Dendritic cell treated with granulocyte-macrophage colony-stimulating factor and Interleukin-4, amounts not matched to agents 40 ng/mL and 50 ng/mL, for 4 days (primary cell): ENCODE results near the gene RHOT1.
A peak's percentile ranks its signal among the peaks of the same experiment; 100 is the strongest.
"Not testable (repeated sequence)": the region's sequence is repeated elsewhere in the genome, so short reads cannot be mapped to it uniquely, and the experiment has no call there.

Experiments
- H3K27ac Mint-ChIP-seq: one replicate; pipeline ENCODE4 v1.8.0; 2022; ENCODE audit warnings: mild to moderate bottlenecking, mixed read lengths
- H3K27me3 Mint-ChIP-seq: one replicate; pipeline ENCODE4 v1.8.0; 2022; ENCODE audit warnings: mild to moderate bottlenecking, mixed read lengths
- H3K36me3 Mint-ChIP-seq: one replicate; pipeline ENCODE4 v1.8.0; 2022; ENCODE audit warnings: low read depth, mixed read lengths
- H3K4me1 Mint-ChIP-seq: one replicate; pipeline ENCODE4 v1.8.0; 2022; ENCODE audit warnings: low read depth, mixed read lengths
- H3K4me3 Mint-ChIP-seq: one replicate; pipeline ENCODE4 v1.8.0; 2022; ENCODE audit warnings: mild to moderate bottlenecking, moderate library complexity, mixed read lengths
- H3K9me3 Mint-ChIP-seq: one replicate; pipeline ENCODE4 v1.8.0; 2022; ENCODE audit warnings: mixed read lengths
- intact Hi-C: fragments of 100-400 bp; cut with micrococcal nuclease; formaldehyde crosslinking; loops from one replicate; pipeline ENCODE4 v1.15.0; 2022

RHOT1 gene

DNA sequence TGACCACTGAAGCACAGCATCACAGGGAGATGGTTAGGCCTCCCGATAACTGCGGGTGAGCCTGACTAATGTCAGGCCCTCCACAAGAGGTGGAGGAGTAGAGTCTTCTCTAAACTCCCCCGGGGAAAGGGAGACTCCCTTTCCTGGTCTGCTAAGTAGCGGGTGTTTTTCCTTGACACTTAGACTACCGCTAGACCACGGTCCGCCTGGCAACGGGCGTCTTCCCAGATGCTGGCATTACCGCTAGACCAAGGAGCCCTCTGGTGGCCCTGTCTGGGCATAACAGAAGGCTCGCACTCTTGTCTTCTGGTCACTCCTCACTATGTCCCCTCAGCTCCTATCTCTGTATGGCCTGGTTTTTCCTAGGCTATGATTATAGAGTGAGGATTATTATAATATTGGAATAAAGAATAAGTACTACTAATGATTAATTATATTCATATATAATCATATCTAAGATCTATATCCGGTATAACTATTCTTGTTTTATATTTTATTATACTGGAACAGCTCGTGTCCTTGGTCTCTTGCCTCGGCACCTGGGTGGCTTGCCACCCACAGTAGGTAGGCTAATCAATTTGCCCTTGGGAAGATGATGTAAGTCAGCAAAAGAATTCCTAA lies 6.7 kb upstream of the RHOT1 start:
- H3K36me3 Mint-ChIP-seq, H3K27ac Mint-ChIP-seq, H3K4me1 Mint-ChIP-seq, H3K4me3 Mint-ChIP-seq, H3K9me3 Mint-ChIP-seq, H3K27me3 Mint-ChIP-seq: not testable (repeated sequence)
- intact Hi-C loops = loop anchor here (5.0 kb wide), 1 partner anchor 128 kb away; the partner anchor contains the start of gene LRRC37B

DNA sequence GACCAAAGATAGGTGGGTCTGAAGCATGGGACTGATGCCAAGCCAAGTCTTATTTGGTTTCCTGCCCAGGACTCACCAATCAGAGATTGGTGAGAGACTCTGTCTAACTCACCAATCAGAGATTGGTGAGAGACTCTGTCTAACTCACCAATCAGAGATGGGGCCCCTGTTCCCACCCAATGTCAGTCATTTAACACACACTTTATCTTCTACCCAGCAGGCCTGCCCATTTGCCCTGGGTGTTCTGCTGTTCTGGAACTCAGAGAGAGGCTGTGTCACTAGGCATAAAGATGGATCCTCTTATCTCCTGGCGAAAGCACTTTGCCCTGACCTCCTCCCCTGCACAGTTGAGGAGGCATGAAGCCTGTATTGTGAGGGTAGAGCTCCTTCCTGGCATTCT lies 5.4 kb upstream of the RHOT1 start:
- Mint-ChIP-seq H3K27ac (no peak overlapping the region), H3K4me3 (no peak overlapping the region), H3K9me3 (no peaks in the 10 kb centered on the region), H3K4me1 (peaks cover 6% of the 10 kb centered on the region), H3K36me3 (no peaks in the 10 kb centered on the region), H3K27me3 (no peaks in the 10 kb centered on the region)
- intact Hi-C loops = loop anchor here (5.0 kb wide), 1 partner anchor 130 kb away; the partner anchor contains the start of gene LRRC37B

DNA sequence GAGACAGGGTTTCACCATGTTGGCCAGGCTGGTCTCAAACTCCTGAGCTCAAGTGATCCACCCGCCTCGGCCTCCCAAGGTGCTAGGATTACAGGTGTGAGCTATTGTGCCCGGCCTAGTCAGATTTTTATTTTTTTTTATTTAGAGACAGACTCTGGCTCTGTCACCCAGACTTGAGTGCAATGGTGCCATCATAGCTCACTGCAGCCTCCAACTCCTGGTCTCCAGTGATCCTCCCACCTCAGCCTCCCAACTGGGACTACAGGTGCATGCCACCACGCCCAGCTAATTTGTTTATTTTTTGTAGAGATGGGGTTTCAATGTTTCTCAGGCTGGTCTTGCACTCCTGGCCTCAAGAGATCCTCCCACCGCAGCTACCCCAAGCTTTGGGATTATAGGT lies 2.8 kb upstream of the RHOT1 start:
- H3K36me3 Mint-ChIP-seq, H3K27ac Mint-ChIP-seq, H3K9me3 Mint-ChIP-seq, H3K4me3 Mint-ChIP-seq, H3K27me3 Mint-ChIP-seq: not testable (repeated sequence)
- intact Hi-C loops = loop anchor here (5.0 kb wide), 1 partner anchor 132 kb away; the partner anchor contains the start of gene LRRC37B
- peaks cover 18% of the 10 kb centered on the region for H3K4me1 Mint-ChIP-seq

DNA sequence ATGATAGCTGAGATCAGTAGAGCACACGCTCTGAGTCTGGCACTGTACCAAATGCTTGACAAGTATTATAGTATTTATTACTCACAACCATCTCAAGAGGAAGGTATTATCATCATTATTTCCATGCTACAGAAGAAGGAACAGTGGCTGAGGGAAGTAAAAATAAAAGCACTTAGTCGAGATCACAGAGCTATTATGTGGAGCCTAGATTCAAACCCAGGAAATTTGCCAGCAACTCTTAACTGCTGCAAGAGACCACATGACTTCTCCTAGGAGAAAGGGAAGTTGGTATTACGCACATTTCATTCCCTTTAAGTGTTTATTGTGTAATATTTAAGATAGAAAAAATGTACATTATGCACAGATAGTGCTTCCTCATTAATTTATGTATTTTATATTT lies 1.0 kb upstream of the RHOT1 start:
- peaks cover 27% of the 10 kb centered on the region for H3K4me1 Mint-ChIP-seq
- no peaks in the 10 kb centered on the region for H3K9me3 Mint-ChIP-seq
- no peaks in the 10 kb centered on the region for H3K27me3 Mint-ChIP-seq
- H3K27ac Mint-ChIP-seq = peak overlapping the region; percentile 91
- peaks cover 8% of the 10 kb centered on the region for H3K36me3 Mint-ChIP-seq
- intact Hi-C loops = loop anchor here (2.0 kb wide), 1 partner anchor 14 kb away; no protein-coding TSS in a partner anchor
- H3K4me3 Mint-ChIP-seq = peak overlapping the region; percentile 73

DNA sequence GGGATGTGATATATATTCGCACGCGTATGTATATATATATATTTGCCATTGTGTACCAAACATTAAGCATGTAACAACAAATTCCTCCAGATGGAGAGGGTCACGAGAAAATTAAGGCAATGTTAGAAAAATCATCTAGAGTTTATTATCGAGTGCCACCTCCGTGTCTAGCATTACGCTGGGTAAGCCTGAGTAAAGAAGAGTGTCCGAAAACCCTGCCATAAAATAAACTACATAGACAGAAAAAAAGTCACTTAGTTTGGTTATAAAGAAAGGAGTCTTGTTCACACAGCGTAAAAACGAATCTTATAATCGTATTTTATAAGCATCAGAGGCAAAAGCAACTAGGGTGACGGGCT lies 644 bp upstream of the RHOT1 start:
- intact Hi-C loops = loop anchor here (2.0 kb wide), 1 partner anchor 15 kb away; no protein-coding TSS in a partner anchor
- H3K4me1 Mint-ChIP-seq = peaks cover 27% of the 10 kb centered on the region
- no peaks in the 10 kb centered on the region for H3K27me3 Mint-ChIP-seq
- H3K27ac Mint-ChIP-seq = peak overlapping the region; percentile 91
- H3K4me3 Mint-ChIP-seq = peak overlapping the region; percentile 73
- peaks cover 8% of the 10 kb centered on the region for H3K36me3 Mint-ChIP-seq
- no peaks in the 10 kb centered on the region for H3K9me3 Mint-ChIP-seq

DNA sequence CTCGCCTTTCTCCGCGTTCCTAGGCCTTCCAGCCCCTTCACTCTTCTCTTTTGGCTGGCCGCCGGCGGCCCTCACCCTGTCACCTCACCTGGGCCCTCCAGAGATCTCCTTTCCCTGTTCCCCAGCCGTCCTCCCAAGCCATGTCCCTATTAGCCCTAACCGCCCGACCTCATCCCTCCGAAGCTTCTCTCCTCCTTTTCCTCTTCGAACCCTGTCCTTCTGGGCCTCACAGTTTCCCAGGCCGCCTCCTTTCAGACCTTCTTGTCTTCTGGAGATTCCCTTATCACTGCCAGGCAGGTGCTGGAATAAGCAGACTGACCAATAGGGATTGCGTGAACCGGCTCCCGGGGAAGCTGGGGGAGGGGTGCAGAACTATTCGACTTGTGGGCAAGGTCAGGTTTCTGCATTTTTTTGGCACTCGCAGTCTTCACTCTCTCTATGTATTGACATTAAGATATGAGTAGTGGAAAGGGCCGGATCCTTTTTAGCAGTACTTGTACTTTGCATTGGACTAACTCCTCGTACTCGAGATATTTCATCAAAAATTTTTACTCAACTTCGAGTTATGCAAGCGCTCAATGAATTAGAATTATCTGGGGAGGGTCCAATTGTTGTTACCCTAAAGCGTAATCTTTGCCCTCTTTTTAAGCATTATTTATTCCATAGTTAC lies 690 bp downstream of the RHOT1 start:
- no peaks in the 10 kb centered on the region for H3K9me3 Mint-ChIP-seq
- peak overlapping the region; percentile 91 for H3K27ac Mint-ChIP-seq
- intact Hi-C loops = no loop called here
- H3K4me1 Mint-ChIP-seq = peaks cover 27% of the 10 kb centered on the region
- peak overlapping the region; percentile 94 for H3K4me3 Mint-ChIP-seq
- H3K27me3 Mint-ChIP-seq = no peaks in the 10 kb centered on the region
- peaks cover 15% of the 10 kb centered on the region for H3K36me3 Mint-ChIP-seq

DNA sequence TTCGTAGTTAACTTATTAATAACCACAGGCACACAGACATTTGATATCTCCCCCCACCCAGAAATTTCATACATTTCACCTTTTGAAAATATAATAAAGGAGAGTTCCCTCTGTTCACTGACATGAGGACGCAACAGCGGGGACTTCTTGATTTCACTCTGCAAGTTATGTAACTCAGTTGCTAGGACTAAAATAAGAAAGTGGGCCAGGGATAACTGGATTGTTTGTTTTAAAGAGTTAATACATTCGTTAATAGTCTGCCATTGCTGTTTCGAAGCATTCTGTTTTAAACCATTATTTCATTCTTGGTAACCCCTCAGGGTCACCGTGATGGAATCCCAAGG lies 1.2 kb downstream of the RHOT1 start:
- intact Hi-C loops = no loop called here
- peak overlapping the region; percentile 94 for H3K4me3 Mint-ChIP-seq
- no peaks in the 10 kb centered on the region for H3K27me3 Mint-ChIP-seq
- no peaks in the 10 kb centered on the region for H3K9me3 Mint-ChIP-seq
- peaks cover 15% of the 10 kb centered on the region for H3K36me3 Mint-ChIP-seq
- H3K27ac Mint-ChIP-seq = no peak overlapping the region
- H3K4me1 Mint-ChIP-seq = peaks cover 29% of the 10 kb centered on the region

DNA sequence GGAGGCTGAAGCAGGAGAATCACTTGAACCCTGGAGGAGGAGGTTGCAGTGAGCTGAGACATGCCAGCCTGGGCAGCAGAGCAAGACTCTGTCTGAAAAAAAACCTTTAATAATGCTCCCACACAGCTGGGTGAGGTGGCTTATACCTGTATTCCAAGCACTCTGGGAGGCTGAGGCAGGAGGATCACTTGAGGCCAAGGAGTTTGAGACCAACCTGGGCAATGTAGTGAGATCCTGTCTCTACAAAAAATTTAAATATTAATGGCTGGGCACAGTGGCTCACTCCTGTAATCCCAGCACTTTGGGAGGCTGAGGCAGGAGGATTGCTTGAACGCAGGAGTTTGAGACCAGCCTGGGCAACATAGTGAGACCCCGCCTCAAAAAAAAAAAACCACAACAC lies 2.1 kb downstream of the RHOT1 start:
- H3K4me3 Mint-ChIP-seq = peak overlapping the region; percentile 4
- peak overlapping the region; percentile 13 for H3K27ac Mint-ChIP-seq
- H3K27me3 Mint-ChIP-seq, intact Hi-C loops, H3K9me3 Mint-ChIP-seq: not testable (repeated sequence)
- H3K36me3 Mint-ChIP-seq = peaks cover 15% of the 10 kb centered on the region
- peaks cover 33% of the 10 kb centered on the region for H3K4me1 Mint-ChIP-seq

DNA sequence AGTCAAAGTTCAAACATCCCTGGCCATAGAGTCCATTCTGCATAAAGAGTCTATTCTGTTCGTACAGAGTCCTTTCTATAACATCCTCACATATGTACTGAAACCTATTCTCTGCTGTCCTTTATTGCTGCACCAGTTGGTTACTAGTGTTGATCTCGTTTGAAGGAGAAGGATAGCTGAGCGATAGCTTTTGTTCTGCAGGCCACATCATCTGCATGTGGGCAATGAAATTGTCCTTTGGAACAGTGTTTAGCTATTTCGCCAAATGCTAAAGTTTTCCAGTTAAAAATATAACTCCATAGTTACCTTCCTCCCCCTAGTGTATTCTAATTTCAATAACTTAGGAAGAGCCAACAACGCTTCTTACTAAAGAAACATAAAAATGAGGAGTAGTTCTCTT lies 6.0 kb downstream of the RHOT1 start:
- Mint-ChIP-seq H3K9me3 (no peaks in the 10 kb centered on the region), H3K4me3 (no peak overlapping the region), H3K36me3 (peaks cover 24% of the 10 kb centered on the region), H3K4me1 (peaks cover 60% of the 10 kb centered on the region), H3K27me3 (no peaks in the 10 kb centered on the region), H3K27ac (no peak overlapping the region)
- intact Hi-C loops = no loop called here

DNA sequence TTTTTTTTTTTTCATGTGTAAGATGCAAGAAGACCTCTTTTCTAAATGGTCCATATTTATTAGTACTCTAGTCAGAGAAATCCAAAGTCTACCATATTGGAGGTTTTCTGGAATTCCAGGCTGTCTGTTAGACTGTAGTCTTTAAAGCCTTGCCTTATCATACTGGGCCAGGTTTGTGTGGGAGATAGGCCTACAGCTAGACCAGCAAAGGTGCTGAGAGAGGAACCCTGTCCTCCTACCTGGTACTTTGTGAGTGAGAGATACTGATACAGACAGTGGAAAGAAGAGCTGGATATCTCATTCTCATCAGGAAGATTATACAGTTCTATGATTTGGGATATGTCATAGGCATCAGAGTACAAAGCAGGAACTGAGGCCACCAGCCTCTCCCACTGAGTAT lies 8.1 kb downstream of the RHOT1 start:
- Mint-ChIP-seq H3K9me3 (no peaks in the 10 kb centered on the region), H3K4me3 (no peak overlapping the region), H3K4me1 (peaks cover 47% of the 10 kb centered on the region), H3K36me3 (peaks cover 44% of the 10 kb centered on the region), H3K27ac (peak overlapping the region; percentile 66), H3K27me3 (no peaks in the 10 kb centered on the region)
- intact Hi-C loops = no loop called here

DNA sequence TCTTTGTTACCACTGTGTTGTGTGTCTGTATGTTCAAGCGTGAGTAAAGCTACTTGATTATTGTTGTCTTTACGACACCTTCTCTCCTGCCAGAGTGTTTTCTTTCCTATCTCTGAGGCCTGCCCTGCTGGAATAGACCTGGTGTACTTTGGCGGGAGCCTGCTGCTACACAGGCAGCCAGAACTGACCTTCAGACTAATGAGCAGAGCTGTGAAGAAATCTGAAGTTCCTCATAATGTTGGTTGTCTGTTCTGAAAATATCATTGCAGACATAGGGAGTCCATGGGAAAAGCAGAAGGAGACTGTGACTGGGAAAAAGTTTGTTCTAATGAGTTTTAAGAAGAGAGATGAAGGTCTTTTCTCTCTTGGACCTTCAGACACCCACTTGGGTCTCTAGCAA lies 9.8 kb downstream of the RHOT1 start:
- Mint-ChIP-seq H3K27ac (peak overlapping the region; percentile 66), H3K4me3 (no peak overlapping the region), H3K27me3 (no peaks in the 10 kb centered on the region), H3K9me3 (no peaks in the 10 kb centered on the region), H3K36me3 (peaks cover 56% of the 10 kb centered on the region), H3K4me1 (peaks cover 42% of the 10 kb centered on the region)
- intact Hi-C loops = no loop called here

DNA sequence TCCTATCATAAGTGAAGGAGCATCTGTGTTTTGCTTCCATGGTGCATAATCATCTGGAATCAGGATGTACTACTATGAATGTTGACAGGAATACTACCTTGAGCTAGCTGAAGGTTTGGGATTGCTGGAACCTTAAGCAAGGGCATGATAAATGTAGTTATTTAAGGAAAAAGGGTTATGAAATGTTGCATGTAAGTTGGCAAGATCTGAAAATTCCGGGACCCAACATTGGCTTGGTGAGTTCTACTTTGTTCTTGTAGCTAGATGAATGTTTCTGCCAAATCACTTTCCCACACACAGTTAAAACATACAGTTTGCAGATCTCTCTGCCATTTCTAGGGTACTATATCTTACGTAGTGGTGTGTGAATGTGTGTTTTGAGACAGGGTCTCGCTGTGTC lies 13.6 kb downstream of the RHOT1 start:
- intact Hi-C loops = no loop called here
- peaks cover 30% of the 10 kb centered on the region for H3K4me1 Mint-ChIP-seq

DNA sequence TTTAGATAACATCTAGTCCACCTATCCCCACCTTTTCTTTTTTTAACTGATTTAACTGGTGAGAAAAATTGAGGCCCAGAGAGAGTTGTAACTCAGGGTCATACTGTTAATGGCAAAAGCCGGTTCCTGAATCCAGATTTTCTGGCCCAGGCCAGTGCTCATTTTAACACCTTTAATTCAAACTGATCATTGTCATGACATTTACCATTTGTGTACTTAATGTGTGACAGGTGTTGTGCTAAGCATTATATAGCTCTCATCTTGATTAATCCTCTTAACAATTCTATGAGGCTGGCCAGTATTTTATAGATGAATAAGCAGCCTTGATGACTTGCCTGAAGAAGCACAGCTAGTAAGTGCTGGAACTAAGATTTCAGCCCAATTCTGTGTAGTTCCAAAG lies 14.4 kb downstream of the RHOT1 start:
- H3K9me3 Mint-ChIP-seq = no peaks in the 10 kb centered on the region
- no peak overlapping the region for H3K4me3 Mint-ChIP-seq
- H3K27me3 Mint-ChIP-seq = no peaks in the 10 kb centered on the region
- peaks cover 84% of the 10 kb centered on the region for H3K36me3 Mint-ChIP-seq
- H3K4me1 Mint-ChIP-seq = peaks cover 26% of the 10 kb centered on the region
- intact Hi-C loops = no loop called here
- no peak overlapping the region for H3K27ac Mint-ChIP-seq

More for the DNA sequence above, 13.6 kb downstream of the RHOT1 start:
- H3K4me3 Mint-ChIP-seq = no peak overlapping the region
- H3K36me3 Mint-ChIP-seq = peaks cover 77% of the 10 kb centered on the region
- H3K27me3 Mint-ChIP-seq = no peaks in the 10 kb centered on the region
- no peaks in the 10 kb centered on the region for H3K9me3 Mint-ChIP-seq
- H3K27ac Mint-ChIP-seq = no peak overlapping the region

DNA sequence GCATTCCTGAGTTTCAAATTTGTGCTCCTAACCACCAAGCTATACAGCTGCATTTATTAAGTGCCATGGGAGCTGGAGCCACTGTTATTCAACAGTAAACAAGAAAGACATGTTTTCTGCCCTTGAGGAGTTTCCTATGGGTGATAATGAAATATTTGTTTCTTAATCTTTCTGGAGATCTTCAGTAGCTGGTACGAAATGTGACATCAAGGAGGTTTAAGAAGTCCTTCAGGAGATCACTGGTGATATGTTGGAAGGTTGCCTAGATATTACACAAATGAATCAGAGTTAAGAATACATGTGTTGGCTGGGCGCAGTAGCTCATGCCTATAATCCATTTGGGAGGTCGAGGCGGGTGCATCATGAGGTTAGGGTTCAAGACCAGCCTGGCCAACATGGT lies 14.9 kb downstream of the RHOT1 start:
- H3K4me1 Mint-ChIP-seq = peaks cover 21% of the 10 kb centered on the region
- intact Hi-C loops = no loop called here
- H3K36me3 Mint-ChIP-seq = peaks cover 89% of the 10 kb centered on the region
- H3K27me3 Mint-ChIP-seq = no peaks in the 10 kb centered on the region
- H3K9me3 Mint-ChIP-seq = no peaks in the 10 kb centered on the region
- H3K4me3 Mint-ChIP-seq = no peak overlapping the region
- H3K27ac Mint-ChIP-seq = no peak overlapping the region
